MCF 10A (cell line): Measurements from ENCODE around the gene MT2A. TPM values are rescaled to one million over a fixed set of nuclear protein-coding genes. Genes with fewer than 3 reads are reported as not detected.
"Not testable (repeated sequence)": the region's sequence is repeated elsewhere in the genome, so short reads cannot be mapped to it uniquely, and the experiment has no call there.

Source experiments
- BruUV-seq: library from RNA; stranded (reverse); fragments of 400-500 nt; replicated peaks from 2 replicates; lab custom pipeline; 2021; lab: Mats Ljungman, UMichigan
- CTCF ChIA-PET: fragments of 300-600 bp; sonication (Branson Sonifier 250); formaldehyde crosslinking; extraction: SDS; loops from one replicate; lab custom pipeline; 2021; ENCODE audit warnings: antibody characterized with exemption, inconsistent platforms; lab: Yijun Ruan, JAX
- POLR2A ChIA-PET: fragments of 300-600, 350-650 bp; sonication (Branson Sonifier 250); formaldehyde crosslinking; extraction: SDS; loops from one replicate; lab custom pipeline; 2020; ENCODE audit warnings: antibody characterized with exemption, inconsistent platforms; lab: Yijun Ruan, JAX
- DNase-seq: peaks from one replicate; pipeline ENCODE4 v3.0.0-alpha.2; 2018; ENCODE audit not compliant: unreplicated experiment
- H3K27ac Mint-ChIP-seq: one replicate; pipeline ENCODE4 v1.8.0; 2022; ENCODE audit warnings: mild to moderate bottlenecking, low read depth, mixed read lengths; ENCODE audit not compliant: unreplicated experiment
- H3K27me3 Mint-ChIP-seq: one replicate; pipeline ENCODE4 v1.8.0; 2022; ENCODE audit warnings: mixed read lengths; ENCODE audit not compliant: insufficient read depth, unreplicated experiment
- H3K36me3 Mint-ChIP-seq: one replicate; pipeline ENCODE4 v1.8.0; 2022; ENCODE audit warnings: mild to moderate bottlenecking, moderate library complexity, mixed read lengths; ENCODE audit not compliant: insufficient read depth, unreplicated experiment
- H3K4me1 Mint-ChIP-seq: one replicate; pipeline ENCODE4 v1.8.0; 2022; ENCODE audit warnings: mixed read lengths; ENCODE audit not compliant: insufficient read depth, unreplicated experiment
- H3K4me3 Mint-ChIP-seq: one replicate; pipeline ENCODE4 v1.8.0; 2022; ENCODE audit warnings: mild to moderate bottlenecking, moderate library complexity, mixed read lengths; ENCODE audit not compliant: unreplicated experiment
- H3K9me3 Mint-ChIP-seq: one replicate; pipeline ENCODE4 v1.8.0; 2022; ENCODE audit warnings: mixed read lengths; ENCODE audit not compliant: unreplicated experiment
- intact Hi-C: fragments of 100-400 bp; cut with micrococcal nuclease; formaldehyde crosslinking; loops from 2 replicates; pipeline ENCODE4 v1.14.1; 2022
- total RNA-seq: library from RNA; stranded (reverse); gene quantifications from 2 replicates; pipeline ENCODE4 v1.2.3, GENCODE V29; 2022
- TF ChIP-seq, protein P1 (sequence below): fragments of 200-600 bp; IDR thresholded peaks from one replicate; pipeline ENCODE4 v1.8.0; 2022; ENCODE audit warnings: antibody characterized with exemption, mild to moderate bottlenecking; ENCODE audit not compliant: unreplicated experiment

The MT2A gene
- total RNA-seq, 1 experiment from 2014 or later, result 3,582 TPM

DNA sequence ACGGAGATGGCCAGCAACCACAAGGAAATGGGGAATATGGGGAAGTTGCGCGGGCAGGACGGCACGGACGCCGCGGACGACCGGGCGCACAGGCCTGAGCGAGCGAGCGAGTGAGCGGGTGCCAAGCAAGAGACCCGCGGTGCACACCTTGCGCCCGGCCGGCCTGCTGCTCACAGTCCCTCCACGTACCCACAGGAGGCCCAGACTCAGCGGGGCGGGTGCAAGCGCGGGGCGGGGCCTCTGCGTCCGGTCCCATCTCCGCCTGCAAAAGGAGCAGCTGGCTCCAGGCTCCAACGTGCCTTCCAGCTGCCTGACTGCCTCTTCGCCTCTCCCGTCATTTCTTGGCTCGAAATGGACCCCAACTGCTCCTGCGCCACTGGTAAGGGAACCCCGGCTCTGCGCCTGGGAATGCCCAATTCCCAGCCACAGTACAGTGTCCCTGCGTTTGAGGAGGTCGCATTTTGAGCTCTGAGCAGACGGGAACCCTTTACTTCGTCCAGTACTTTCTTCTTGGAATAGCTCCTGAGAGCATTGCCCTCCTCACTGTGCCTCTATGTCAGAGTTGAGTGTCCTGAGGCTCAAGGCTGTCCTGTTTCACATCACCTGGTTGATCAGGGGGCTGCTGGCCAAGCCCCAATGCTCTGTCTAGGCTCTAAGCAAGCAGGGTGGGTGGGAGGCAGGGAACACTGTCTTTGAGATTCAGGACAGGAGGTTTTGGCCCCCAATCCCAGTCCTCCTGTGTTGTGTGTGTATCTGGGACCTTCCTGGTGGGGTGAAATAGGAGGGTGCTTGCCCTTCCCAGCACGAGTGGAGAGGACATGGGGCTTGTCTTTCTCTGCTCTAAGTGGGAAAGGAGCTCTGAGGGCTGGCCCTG is 9.1 kb downstream of the MT2A start:
- TF ChIP-seq, protein P1, sequence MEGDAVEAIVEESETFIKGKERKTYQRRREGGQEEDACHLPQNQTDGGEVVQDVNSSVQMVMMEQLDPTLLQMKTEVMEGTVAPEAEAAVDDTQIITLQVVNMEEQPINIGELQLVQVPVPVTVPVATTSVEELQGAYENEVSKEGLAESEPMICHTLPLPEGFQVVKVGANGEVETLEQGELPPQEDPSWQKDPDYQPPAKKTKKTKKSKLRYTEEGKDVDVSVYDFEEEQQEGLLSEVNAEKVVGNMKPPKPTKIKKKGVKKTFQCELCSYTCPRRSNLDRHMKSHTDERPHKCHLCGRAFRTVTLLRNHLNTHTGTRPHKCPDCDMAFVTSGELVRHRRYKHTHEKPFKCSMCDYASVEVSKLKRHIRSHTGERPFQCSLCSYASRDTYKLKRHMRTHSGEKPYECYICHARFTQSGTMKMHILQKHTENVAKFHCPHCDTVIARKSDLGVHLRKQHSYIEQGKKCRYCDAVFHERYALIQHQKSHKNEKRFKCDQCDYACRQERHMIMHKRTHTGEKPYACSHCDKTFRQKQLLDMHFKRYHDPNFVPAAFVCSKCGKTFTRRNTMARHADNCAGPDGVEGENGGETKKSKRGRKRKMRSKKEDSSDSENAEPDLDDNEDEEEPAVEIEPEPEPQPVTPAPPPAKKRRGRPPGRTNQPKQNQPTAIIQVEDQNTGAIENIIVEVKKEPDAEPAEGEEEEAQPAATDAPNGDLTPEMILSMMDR, result no peak
- ChIA-PET CTCF (interaction anchor here (0.9 kb wide), 1 partner anchor 17 kb away, joined by 3 read pairs; no protein-coding TSS in a partner anchor), POLR2A (interaction anchor here (15.3 kb wide), 2 partner anchors 8 to 64 kb away, joined by 793 to 1404 read pairs; partner anchors contain the start of genes MT1X and MT2A)
- peaks cover 20% of the 10 kb centered on the region for H3K4me1 Mint-ChIP-seq
- no TSS peak for BruUV-seq
- intact Hi-C loops, result no loop called here
- no peak overlapping the region for H3K27ac Mint-ChIP-seq
- no peaks in the 10 kb centered on the region for H3K9me3 Mint-ChIP-seq
- peak; percentile 62 for DNase-seq
- H3K4me3 Mint-ChIP-seq, result peak overlapping the region; percentile 40
- H3K36me3 Mint-ChIP-seq, result no peaks in the 10 kb centered on the region
- no peaks in the 10 kb centered on the region for H3K27me3 Mint-ChIP-seq

DNA sequence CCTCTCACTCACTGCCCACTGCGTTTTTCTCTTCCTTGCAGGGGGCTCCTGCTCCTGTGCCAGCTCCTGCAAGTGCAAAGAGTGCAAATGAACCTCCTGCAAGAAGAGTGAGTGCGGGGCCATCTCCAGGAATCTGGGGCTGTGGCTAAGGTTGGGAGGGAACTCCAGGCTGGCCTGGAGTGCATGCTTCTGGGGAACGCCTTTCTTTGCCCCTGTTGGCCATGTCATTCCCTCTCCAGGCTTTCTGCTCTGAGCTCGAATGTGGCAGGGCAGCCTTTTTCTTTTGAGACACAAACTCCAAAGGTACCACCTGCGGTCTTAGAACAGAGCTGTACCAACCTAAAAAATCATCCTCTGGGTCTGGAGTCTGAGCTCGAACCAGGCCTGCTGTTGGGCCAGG is 9.8 kb downstream of the MT2A start:
- Mint-ChIP-seq H3K27ac (no peak overlapping the region), H3K27me3 (no peaks in the 10 kb centered on the region), H3K4me3 (no peak overlapping the region), H3K36me3 (no peaks in the 10 kb centered on the region), H3K4me1 (peaks cover 20% of the 10 kb centered on the region), H3K9me3 (no peaks in the 10 kb centered on the region)
- TF ChIP-seq, protein P1, result no peak
- BruUV-seq, result no TSS peak
- intact Hi-C loops, result no loop called here
- CTCF ChIA-PET, result interaction anchor here (0.7 to 1.0 kb wide), 2 partner anchors 41 to 78 kb away, joined by 3 read pairs; no protein-coding TSS in a partner anchor
- no peak for DNase-seq
- POLR2A ChIA-PET, result interaction anchor here (1.1 to 15.3 kb wide), 4 partner anchors 9 to 64 kb away, joined by 3 to 1404 read pairs (median 400); partner anchors contain the start of genes MT1X and MT2A

DNA sequence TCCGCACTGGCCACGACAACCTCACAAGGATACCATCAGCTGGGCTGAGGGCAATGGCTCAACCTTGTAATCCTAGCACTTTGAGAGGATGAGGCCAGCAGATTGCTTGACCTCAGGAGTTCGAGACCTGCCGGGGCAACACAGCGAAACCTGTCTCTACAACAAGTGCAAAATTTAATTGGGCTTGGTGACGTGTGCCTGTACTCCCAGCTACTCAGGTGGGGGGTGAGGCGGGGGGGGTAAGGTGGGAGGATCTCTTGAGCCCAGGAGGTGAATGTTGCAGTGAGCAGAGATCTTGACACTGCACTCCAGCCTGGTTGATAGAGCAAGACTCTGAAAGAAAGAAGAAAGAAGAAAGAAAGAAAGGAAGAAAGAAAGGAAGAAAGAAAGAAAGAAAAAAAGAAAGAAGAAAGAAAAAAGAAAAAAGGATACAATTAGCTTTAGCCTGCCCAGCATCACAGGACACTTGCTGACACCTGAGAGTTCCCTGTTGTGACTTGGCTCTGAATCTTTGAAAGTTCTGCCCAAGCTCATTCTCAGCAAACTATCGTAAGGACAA is 12.0 kb downstream of the MT2A start:
- H3K36me3 Mint-ChIP-seq, result peaks cover 7% of the 10 kb centered on the region
- no peaks in the 10 kb centered on the region for H3K9me3 Mint-ChIP-seq
- H3K4me3 Mint-ChIP-seq, result no peak overlapping the region
- H3K4me1 Mint-ChIP-seq, result peaks cover 8% of the 10 kb centered on the region
- no peak overlapping the region for H3K27ac Mint-ChIP-seq
- ChIA-PET CTCF (no interaction called here), POLR2A (interaction anchor here (9.1 to 15.3 kb wide), 2 partner anchors 11 to 62 kb away, joined by 444 to 1404 read pairs; partner anchors contain the start of genes MT1X and MT2A)
- TF ChIP-seq, protein P1, result no peak
- intact Hi-C loops, result no loop called here
- no peaks in the 10 kb centered on the region for H3K27me3 Mint-ChIP-seq
- DNase-seq, result no peak
- no TSS peak for BruUV-seq

DNA sequence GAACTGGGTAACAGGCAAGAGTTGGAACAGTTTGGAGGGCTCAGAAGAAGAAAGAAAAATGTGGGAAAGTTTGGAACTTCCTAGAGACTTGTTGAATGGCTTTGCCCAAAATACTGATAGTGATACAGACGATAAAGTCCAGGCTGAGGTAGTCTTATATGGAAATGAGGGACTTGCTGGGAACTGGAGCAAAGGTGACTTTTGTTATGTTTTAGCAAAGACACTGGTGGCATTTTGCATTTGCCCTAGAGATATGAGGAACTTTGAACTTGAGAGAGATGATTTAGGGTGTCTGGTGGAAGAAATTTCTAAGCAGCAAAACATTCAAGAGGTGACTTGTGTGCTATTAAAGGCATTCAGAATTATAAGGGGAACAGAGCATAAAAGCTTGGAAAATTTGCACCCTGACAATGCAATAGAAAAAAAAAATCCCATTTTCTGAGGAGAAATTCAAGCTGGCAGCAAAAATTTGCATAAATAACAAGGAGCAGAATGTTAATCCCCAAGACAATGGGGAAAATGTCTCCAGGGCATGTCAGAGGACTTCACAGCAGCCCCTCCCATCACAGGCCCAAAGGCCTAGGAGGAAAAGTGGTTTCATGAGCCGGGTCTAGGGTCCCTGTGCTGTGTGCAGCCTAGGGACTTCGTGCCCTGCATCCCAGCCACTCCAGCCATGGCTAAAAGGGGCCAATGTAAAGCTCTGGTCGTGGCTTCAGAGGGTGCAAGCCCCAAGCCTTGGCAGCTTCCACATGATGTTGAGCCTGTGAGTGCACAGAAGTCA is 13.5 kb downstream of the MT2A start:
- H3K36me3 Mint-ChIP-seq, result peaks cover 19% of the 10 kb centered on the region
- H3K27ac Mint-ChIP-seq, H3K4me1 Mint-ChIP-seq, H3K4me3 Mint-ChIP-seq, H3K9me3 Mint-ChIP-seq, DNase-seq, BruUV-seq, H3K27me3 Mint-ChIP-seq, intact Hi-C loops: not testable (repeated sequence)
- CTCF ChIA-PET, result interaction anchor here (0.7 to 0.9 kb wide), 2 partner anchors 10 to 21 kb away, joined by 3 read pairs; no protein-coding TSS in a partner anchor
- POLR2A ChIA-PET, result interaction anchor here (9.1 to 15.3 kb wide), 2 partner anchors 12 to 61 kb away, joined by 444 to 1404 read pairs; partner anchors contain the start of genes MT1X and MT2A

DNA sequence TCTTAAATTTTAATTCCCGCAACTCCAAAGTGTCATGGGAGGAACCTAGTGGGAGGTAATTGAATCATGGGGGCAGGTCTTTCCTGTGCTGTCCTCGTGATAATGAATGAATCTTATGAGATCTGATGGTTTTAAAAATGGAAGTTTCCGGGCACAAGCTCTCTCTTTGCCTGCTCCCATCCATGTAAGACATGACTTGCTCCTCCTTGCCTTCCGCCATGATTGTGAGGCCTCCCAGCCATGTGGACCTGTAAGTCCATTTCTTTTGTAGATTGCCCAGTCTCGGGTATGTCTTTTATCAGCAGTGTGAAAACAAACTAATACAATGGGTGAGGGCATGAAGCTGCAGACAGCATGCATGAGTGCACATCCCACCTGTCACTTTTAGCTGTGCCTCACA is 14.8 kb downstream of the MT2A start:
- DNase-seq, intact Hi-C loops, H3K27me3 Mint-ChIP-seq, H3K4me1 Mint-ChIP-seq, H3K27ac Mint-ChIP-seq, H3K9me3 Mint-ChIP-seq, BruUV-seq, H3K4me3 Mint-ChIP-seq: not testable (repeated sequence)
- CTCF ChIA-PET, result interaction anchor here (0.9 to 1.4 kb wide), 4 partner anchors 8 to 79 kb away, joined by 3 to 6 read pairs (median 5); partner anchors contain the start of gene MT1X
- POLR2A ChIA-PET, result interaction anchor here (0.7 to 15.3 kb wide), 5 partner anchors 14 to 79 kb away, joined by 4 to 1404 read pairs (median 60); partner anchors contain the start of genes MT1F, MT1X and MT2A
- peaks cover 30% of the 10 kb centered on the region for H3K36me3 Mint-ChIP-seq
